ENCODE measurements around the gene RFX2. TPM values are rescaled to one million over a fixed set of nuclear protein-coding genes. Genes with fewer than 3 reads are reported as not detected.

Gene RFX2
- total and polyA plus RNA-seq, 10 of the 15 experiments (the other 5 are each of a cell fraction or from before 2014, with no cell fraction given), result 3.2 to 9.8 (median 4.7) TPM

DNA sequence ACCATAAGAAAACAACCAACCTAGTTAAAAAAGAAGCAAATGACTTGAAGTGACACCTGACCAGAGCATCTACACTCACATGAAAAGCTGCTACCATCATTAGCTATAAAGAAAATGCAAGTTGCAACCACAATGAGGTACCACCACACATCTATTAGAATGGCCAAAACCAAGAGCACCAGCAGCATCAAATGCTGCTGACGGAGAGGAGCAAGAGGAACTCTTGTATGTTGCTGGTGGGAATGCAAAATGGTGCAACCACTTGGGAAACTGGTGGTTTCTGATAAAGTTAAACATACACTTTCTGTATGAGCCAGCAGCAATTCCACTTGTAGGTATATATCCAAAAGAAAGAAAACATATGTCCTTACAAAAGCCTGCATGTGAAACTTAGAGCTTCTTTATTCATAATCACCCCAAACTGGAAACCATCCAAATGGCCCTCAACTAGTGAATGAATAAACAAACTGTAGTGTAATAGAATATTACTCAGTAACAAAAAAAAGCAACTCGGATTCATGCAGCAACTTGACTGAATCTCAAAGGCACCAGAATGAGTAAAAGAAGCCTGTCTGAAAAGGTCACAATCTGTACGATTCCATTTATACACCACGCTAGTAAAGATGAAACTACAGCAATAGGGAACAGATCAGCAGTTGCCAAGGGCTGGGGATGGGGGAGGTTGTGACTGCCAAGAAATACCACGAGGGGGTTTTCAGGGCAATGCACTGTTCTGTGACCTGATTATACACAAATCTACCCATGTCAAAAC is 71.5 kb downstream of the RFX2 start (continued):
- TF ChIP-seq, protein P1, sequence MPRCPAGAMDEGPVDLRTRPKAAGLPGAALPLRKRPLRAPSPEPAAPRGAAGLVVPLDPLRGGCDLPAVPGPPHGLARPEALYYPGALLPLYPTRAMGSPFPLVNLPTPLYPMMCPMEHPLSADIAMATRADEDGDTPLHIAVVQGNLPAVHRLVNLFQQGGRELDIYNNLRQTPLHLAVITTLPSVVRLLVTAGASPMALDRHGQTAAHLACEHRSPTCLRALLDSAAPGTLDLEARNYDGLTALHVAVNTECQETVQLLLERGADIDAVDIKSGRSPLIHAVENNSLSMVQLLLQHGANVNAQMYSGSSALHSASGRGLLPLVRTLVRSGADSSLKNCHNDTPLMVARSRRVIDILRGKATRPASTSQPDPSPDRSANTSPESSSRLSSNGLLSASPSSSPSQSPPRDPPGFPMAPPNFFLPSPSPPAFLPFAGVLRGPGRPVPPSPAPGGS (IDR thresholded peaks at IDR 0.05; ENCODE audit: borderline replicate concordance, insufficient read depth, low read depth, low read length, poor library complexity, severe bottlenecking), result peak; percentile 27
- TF ChIP-seq, protein P2, sequence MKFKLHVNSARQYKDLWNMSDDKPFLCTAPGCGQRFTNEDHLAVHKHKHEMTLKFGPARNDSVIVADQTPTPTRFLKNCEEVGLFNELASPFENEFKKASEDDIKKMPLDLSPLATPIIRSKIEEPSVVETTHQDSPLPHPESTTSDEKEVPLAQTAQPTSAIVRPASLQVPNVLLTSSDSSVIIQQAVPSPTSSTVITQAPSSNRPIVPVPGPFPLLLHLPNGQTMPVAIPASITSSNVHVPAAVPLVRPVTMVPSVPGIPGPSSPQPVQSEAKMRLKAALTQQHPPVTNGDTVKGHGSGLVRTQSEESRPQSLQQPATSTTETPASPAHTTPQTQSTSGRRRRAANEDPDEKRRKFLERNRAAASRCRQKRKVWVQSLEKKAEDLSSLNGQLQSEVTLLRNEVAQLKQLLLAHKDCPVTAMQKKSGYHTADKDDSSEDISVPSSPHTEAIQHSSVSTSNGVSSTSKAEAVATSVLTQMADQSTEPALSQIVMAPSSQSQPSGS (IDR thresholded peaks at IDR 0.05; ENCODE audit: low read length), result peak; percentile 78
- TF ChIP-seq ZNF207 (IDR thresholded peaks at IDR 0.05; ENCODE audit: borderline replicate concordance) (no peak), YBX1 (IDR thresholded peaks at IDR 0.05) (no peak), ZBED1 (IDR thresholded peaks at IDR 0.05; ENCODE audit: borderline replicate concordance) (0 out of 2 replicates have a peak, but pooled peaks have one; percentile 25), ZZZ3 (IDR thresholded peaks at IDR 0.05; ENCODE audit: control insufficient read depth, insufficient read length, low read depth) (no peak), FOS (IDR thresholded peaks at IDR 0.05; ENCODE audit: borderline replicate concordance, extremely low read depth, insufficient read length) (no peak), HDGF (IDR thresholded peaks at IDR 0.05) (no peak), MTA3 (IDR thresholded peaks at IDR 0.05; ENCODE audit: borderline replicate concordance, low read length) (no peak), CHD1 (IDR thresholded peaks at IDR 0.05; ENCODE audit: low read depth, low read length) (no peak), ZSCAN29 (IDR thresholded peaks at IDR 0.05) (no peak), NR2C1 (IDR thresholded peaks at IDR 0.05) (no peak), SMAD5 (IDR thresholded peaks at IDR 0.05; ENCODE audit: low read depth) (no peak), CBX3 (IDR thresholded peaks at IDR 0.05; ENCODE audit: borderline replicate concordance, low read depth) (no peak)
- TF ChIP-seq, protein P3, sequence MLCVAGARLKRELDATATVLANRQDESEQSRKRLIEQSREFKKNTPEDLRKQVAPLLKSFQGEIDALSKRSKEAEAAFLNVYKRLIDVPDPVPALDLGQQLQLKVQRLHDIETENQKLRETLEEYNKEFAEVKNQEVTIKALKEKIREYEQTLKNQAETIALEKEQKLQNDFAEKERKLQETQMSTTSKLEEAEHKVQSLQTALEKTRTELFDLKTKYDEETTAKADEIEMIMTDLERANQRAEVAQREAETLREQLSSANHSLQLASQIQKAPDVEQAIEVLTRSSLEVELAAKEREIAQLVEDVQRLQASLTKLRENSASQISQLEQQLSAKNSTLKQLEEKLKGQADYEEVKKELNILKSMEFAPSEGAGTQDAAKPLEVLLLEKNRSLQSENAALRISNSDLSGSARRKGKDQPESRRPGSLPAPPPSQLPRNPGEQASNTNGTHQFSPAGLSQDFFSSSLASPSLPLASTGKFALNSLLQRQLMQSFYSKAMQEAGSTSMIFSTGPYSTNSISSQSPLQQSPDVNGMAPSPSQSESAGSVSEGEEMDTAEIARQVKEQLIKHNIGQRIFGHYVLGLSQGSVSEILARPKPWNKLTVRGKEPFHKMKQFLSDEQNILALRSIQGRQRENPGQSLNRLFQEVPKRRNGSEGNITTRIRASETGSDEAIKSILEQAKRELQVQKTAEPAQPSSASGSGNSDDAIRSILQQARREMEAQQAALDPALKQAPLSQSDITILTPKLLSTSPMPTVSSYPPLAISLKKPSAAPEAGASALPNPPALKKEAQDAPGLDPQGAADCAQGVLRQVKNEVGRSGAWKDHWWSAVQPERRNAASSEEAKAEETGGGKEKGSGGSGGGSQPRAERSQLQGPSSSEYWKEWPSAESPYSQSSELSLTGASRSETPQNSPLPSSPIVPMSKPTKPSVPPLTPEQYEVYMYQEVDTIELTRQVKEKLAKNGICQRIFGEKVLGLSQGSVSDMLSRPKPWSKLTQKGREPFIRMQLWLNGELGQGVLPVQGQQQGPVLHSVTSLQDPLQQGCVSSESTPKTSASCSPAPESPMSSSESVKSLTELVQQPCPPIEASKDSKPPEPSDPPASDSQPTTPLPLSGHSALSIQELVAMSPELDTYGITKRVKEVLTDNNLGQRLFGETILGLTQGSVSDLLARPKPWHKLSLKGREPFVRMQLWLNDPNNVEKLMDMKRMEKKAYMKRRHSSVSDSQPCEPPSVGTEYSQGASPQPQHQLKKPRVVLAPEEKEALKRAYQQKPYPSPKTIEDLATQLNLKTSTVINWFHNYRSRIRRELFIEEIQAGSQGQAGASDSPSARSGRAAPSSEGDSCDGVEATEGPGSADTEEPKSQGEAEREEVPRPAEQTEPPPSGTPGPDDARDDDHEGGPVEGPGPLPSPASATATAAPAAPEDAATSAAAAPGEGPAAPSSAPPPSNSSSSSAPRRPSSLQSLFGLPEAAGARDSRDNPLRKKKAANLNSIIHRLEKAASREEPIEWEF (IDR thresholded peaks at IDR 0.05; ENCODE audit: insufficient replicate concordance, low read depth, low read length), result no peak
- TF ChIP-seq, protein P4, sequence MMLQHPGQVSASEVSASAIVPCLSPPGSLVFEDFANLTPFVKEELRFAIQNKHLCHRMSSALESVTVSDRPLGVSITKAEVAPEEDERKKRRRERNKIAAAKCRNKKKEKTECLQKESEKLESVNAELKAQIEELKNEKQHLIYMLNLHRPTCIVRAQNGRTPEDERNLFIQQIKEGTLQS (IDR thresholded peaks at IDR 0.05; ENCODE audit: borderline replicate concordance, extremely low read depth, low read depth, low read length), result no peak
- TF ChIP-seq, protein P5, sequence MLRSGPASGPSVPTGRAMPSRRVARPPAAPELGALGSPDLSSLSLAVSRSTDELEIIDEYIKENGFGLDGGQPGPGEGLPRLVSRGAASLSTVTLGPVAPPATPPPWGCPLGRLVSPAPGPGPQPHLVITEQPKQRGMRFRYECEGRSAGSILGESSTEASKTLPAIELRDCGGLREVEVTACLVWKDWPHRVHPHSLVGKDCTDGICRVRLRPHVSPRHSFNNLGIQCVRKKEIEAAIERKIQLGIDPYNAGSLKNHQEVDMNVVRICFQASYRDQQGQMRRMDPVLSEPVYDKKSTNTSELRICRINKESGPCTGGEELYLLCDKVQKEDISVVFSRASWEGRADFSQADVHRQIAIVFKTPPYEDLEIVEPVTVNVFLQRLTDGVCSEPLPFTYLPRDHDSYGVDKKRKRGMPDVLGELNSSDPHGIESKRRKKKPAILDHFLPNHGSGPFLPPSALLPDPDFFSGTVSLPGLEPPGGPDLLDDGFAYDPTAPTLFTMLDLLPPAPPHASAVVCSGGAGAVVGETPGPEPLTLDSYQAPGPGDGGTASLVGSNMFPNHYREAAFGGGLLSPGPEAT (IDR thresholded peaks at IDR 0.05; ENCODE audit: low read depth), result peak; percentile 70; the same call in 1 of the 2 replicates
- TF ChIP-seq, protein P6, sequence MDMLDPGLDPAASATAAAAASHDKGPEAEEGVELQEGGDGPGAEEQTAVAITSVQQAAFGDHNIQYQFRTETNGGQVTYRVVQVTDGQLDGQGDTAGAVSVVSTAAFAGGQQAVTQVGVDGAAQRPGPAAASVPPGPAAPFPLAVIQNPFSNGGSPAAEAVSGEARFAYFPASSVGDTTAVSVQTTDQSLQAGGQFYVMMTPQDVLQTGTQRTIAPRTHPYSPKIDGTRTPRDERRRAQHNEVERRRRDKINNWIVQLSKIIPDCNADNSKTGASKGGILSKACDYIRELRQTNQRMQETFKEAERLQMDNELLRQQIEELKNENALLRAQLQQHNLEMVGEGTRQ (IDR thresholded peaks at IDR 0.05; ENCODE audit: borderline replicate concordance, low read depth, low read length), result no peak
